Cardiac fibroblast (primary cell): Measurements from ENCODE around the gene CTNND2.

Experiments
- DNase-seq, 2 donors: peaks; one replicate each; pipeline versions ENCODE4 v3.0.0 to v3.0.0-alpha.2; 2010; ENCODE audit warnings: low read depth in 2 of 2
- H3K4me3 ChIP-seq, 2 donors: replicated peaks in 1 of 2; 1 replicate in 1 of 2; 2 replicates in 1 of 2; pipeline ENCODE4 v1.5.1; 2011; ENCODE audit warnings: low read depth in 2 of 2, low read length in 2 of 2, mild to moderate bottlenecking in 2 of 2, moderate library complexity in 1 of 2
- TF ChIP-seq, protein P1 (sequence below): IDR thresholded peaks from one replicate; pipeline ENCODE4 v1.5.1; 2011; ENCODE audit warnings: low read depth, mild to moderate bottlenecking, low read length, inconsistent platforms

CTNND2 gene

DNA sequence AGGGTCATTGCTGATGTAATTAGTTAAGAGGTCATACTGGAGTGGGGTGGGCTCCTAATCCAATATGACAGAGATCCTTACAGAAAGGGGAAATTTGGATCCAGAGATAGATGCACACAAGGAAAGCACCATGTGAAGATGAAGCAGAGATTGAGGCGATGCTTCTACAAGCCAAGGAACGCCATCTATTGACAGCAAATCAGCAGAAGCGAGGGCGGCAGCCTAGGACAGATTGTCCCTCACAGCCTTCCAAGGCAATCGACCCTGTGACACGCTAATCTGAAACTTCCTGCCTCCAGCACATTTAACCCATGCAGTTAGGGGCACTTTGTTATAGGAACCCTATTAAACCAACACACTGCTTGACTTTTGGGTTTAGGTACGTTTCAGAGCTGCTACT is 858.1 kb downstream of the CTNND2 start:
- no peak overlapping the region for H3K4me3 ChIP-seq
- TF ChIP-seq, protein P1, sequence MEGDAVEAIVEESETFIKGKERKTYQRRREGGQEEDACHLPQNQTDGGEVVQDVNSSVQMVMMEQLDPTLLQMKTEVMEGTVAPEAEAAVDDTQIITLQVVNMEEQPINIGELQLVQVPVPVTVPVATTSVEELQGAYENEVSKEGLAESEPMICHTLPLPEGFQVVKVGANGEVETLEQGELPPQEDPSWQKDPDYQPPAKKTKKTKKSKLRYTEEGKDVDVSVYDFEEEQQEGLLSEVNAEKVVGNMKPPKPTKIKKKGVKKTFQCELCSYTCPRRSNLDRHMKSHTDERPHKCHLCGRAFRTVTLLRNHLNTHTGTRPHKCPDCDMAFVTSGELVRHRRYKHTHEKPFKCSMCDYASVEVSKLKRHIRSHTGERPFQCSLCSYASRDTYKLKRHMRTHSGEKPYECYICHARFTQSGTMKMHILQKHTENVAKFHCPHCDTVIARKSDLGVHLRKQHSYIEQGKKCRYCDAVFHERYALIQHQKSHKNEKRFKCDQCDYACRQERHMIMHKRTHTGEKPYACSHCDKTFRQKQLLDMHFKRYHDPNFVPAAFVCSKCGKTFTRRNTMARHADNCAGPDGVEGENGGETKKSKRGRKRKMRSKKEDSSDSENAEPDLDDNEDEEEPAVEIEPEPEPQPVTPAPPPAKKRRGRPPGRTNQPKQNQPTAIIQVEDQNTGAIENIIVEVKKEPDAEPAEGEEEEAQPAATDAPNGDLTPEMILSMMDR: peak; percentile 16
- DNase-seq: peak in 1 of 2 donors; percentile 9

DNA sequence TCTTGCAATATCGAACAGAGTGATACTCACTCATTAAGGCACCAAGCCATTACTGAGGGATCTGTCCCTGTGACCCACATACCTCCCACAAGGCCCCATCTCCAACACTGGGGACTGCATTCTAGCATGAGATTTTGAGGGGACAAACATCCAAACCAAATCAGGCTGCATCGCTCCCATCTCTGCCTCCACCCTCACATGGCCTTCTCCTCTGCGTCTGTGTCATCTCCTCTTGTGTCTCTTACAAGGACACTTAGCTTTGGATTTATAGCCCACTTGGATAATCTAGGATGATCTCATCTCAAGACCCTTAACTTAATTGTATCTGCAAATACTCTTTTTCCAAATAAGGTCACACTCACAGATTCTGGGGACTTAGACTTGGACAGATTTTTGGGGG is 858.8 kb downstream of the CTNND2 start:
- no peak for DNase-seq
- no peak overlapping the region for H3K4me3 ChIP-seq

DNA sequence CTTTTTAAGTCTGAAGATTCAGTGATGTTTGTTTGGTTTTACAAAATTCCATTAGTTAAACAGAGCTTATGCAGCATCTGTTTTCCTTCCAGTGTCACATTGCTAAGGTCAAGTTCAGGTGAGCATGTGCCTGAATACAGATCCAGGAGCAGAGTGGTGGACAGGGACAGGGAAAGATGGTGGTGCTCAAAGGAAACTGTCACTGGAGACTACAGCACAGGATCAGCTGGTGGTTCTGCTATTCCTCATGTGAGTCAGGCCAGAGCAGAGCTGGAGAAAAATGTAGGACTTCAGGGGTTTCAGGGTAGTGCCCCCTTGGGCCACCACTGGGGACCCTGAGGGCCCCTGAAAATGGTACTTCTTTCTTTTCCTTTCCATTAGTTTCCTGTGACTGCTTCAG is 859.7 kb downstream of the CTNND2 start:
- no peak for DNase-seq
- no peak overlapping the region for H3K4me3 ChIP-seq
- TF ChIP-seq, protein P1: no peak

More for the DNA sequence above, 858.8 kb downstream of the CTNND2 start:
- TF ChIP-seq, protein P1: no peak

- DNase-seq: no peak
- no peak overlapping the region for H3K4me3 ChIP-seq
- TF ChIP-seq, protein P1: no peak
Measured at GRCh38 chr5:11043881-11044280, 860.4 kb downstream of the CTNND2 start.

GRCh38 chr5:11040345-11040744 is 863.9 kb downstream of the CTNND2 start:
- TF ChIP-seq, protein P1: no peak
- DNase-seq: no peak
- no peak overlapping the region for H3K4me3 ChIP-seq

DNA sequence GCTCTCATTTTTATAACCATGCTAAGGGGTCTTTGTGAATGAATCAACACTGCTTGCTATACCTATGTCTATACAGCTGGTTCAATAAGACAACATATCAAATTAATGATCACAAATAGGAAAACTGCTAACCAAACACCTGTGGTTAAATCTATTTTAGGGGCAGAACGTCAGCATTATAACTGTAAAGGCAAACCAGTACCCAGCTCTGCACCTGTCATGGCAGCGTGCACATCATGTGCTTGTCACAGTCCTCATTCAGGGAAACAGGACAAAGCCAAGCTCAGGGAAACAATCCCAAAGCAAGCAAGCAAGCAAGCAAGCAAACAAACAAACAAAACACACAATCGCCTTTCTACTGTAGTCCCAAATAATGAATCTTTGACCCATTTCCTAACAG is 865.5 kb downstream of the CTNND2 start:
- TF ChIP-seq, protein P1: no peak
- no peak overlapping the region for H3K4me3 ChIP-seq
- no peak for DNase-seq

DNA sequence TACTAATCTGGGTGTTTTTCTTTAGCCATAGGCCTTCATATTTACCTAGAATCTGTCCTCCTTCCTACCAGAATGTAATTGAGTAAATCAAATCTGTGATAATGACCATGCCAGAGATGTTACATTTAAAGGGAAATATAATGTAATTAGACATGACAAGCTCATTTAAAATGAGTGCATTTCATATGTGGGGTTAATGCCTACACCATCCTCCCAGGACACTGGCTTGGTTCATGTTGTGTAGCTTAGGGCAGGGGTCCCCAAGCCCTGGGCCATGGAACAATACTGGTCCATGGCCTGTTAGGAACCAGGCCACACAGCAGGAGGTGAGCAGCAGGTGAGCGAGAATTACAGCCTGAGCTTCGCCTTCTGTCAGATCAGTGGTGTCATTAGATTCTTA is 866.3 kb downstream of the CTNND2 start:
- TF ChIP-seq, protein P1: no peak
- H3K4me3 ChIP-seq: no peak overlapping the region
- DNase-seq: no peak
